ENCODE data around the gene HELZ.
"Not testable (repeated sequence)": the region's sequence is repeated elsewhere in the genome, so short reads cannot be mapped to it uniquely, and the experiment has no call there.

The HELZ gene

DNA sequence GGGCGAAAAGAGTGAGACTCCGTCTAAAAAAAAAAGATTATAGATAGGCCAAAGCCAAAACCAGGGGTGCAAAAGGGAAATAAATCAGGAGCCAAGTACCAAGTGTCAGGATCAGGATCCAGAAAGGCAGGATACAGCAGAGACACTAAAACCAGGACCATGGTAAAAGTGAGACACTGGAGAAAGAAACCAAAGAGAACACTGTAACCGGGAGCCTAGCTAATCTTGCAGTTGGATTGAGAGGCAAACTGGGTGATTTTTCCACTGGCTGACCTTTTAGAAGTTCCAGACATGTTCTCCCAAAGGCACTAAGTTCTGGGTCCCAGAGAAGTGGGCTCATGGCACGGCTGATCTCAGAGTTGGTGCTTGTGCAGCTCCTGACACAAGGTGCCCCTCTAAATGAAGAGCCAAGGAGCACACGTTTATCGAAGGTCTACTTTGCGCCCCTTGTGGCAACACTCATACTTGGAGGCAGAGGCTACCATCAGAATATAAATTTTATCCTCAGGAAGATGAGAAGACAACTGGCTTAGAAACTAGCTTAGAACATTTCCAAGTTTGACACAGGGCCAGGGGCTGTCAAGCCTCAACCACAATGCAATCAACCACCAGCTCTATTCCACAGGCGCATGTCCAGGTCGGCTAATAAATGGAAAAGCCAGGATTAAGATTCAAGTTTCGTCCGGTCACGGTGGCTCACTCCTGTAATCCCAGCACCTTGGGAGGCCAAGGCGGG lies 27.5 kb upstream of the HELZ start:
- Histone ChIP-seq H4K8ac (ENCODE audit: low read depth, low read length) (no peak overlapping the region), H3K36me3 (ENCODE audit: control insufficient read depth in 1 of 2, insufficient read depth in 2 of 2, low read length in 2 of 2) (no peaks in the 10 kb centered on the region), H3K79me1 (ENCODE audit: low read length) (no peaks in the 10 kb centered on the region), H3K27ac (ENCODE audit: low read depth, low read length) (no peak overlapping the region), H3K4me1 (ENCODE audit: control insufficient read depth in 1 of 2, insufficient read depth in 2 of 2, low read length in 2 of 2) (no peaks in the 10 kb centered on the region), H4K91ac (ENCODE audit: low read depth, low read length) (no peak overlapping the region), H2AK5ac (ENCODE audit: low read length) (no peak overlapping the region), H3K4me3 (ENCODE audit: low read depth, low read length) (no peak overlapping the region), H3K9ac (ENCODE audit: low read length) (no peak overlapping the region), H2BK120ac (ENCODE audit: insufficient read depth, low read length, poor library complexity) (no peak overlapping the region), H4K12ac (ENCODE audit: low read depth, low read length) (no peak overlapping the region), H3K4me2 (ENCODE audit: low read length) (no peak overlapping the region), H2BK12ac (ENCODE audit: low read length) (no peak overlapping the region), H3K23ac (ENCODE audit: low read length) (no peak overlapping the region), H3K9me3 (ENCODE audit: insufficient read depth, low read depth, low read length) (no peaks in the 10 kb centered on the region), H2AFZ (ENCODE audit: insufficient read depth, low read length, poor library complexity) (no peak overlapping the region), H3K14ac (ENCODE audit: low read length) (no peak overlapping the region), H2BK5ac (ENCODE audit: low read depth, low read length, poor library complexity) (no peak overlapping the region), H3K4ac (ENCODE audit: low read depth, low read length) (no peak overlapping the region), H3K18ac (ENCODE audit: low read length) (no peak overlapping the region), H3K27me3 (ENCODE audit: insufficient read depth, low read length) (no peaks in the 10 kb centered on the region), H3K79me2 (ENCODE audit: control insufficient read depth, insufficient read depth, low read length, poor library complexity) (no peaks in the 10 kb centered on the region)
- no CpG with 5 or more reads among the region's 13 CpGs for WGBS (ENCODE audit: extremely low coverage, insufficient coverage, insufficient read length)
- no peak for DNase-seq

DNA sequence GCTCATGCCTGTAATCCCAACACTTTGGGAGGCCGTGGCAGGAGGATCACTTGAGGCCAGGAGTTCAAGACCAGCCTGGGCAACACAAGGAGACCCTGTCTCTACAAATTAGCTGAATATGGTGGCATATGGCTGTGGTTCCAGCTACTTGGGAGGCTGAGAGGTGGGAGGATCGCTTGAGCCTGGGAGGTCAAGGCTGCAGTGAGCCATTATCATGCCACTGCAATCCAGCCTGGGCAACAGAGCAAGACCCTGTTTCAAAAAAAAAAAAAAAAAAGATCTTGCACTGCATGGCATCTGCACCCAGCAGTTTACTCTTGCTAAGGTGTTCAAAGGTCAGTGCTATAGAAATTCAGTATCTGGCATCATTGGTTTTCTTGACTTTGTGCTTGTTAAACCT lies 26.2 kb upstream of the HELZ start:
- H3K79me2 ChIP-seq (ENCODE audit: control insufficient read depth, insufficient read depth, low read length, poor library complexity); H3K23ac ChIP-seq (ENCODE audit: low read length); H3K18ac ChIP-seq (ENCODE audit: low read length); H3K4me1 ChIP-seq (ENCODE audit: control insufficient read depth in 1 of 2, insufficient read depth in 2 of 2, low read length in 2 of 2); H2BK12ac ChIP-seq (ENCODE audit: low read length); DNase-seq; H2AFZ ChIP-seq (ENCODE audit: insufficient read depth, low read length, poor library complexity); H4K8ac ChIP-seq (ENCODE audit: low read depth, low read length); H3K27me3 ChIP-seq (ENCODE audit: insufficient read depth, low read length); H3K36me3 ChIP-seq (ENCODE audit: control insufficient read depth in 1 of 2, insufficient read depth in 2 of 2, low read length in 2 of 2); H2AK5ac ChIP-seq (ENCODE audit: low read length); H2BK120ac ChIP-seq (ENCODE audit: insufficient read depth, low read length, poor library complexity); H3K9me3 ChIP-seq (ENCODE audit: insufficient read depth, low read depth, low read length); H2BK5ac ChIP-seq (ENCODE audit: low read depth, low read length, poor library complexity); H3K9ac ChIP-seq (ENCODE audit: low read length); H3K4me2 ChIP-seq (ENCODE audit: low read length); H3K4ac ChIP-seq (ENCODE audit: low read depth, low read length); H3K14ac ChIP-seq (ENCODE audit: low read length); H3K79me1 ChIP-seq (ENCODE audit: low read length); H4K12ac ChIP-seq (ENCODE audit: low read depth, low read length); H4K91ac ChIP-seq (ENCODE audit: low read depth, low read length); H3K27ac ChIP-seq (ENCODE audit: low read depth, low read length); H3K4me3 ChIP-seq (ENCODE audit: low read depth, low read length): not testable (repeated sequence)
- WGBS (ENCODE audit: extremely low coverage, insufficient coverage, insufficient read length): no CpG with 5 or more reads among the region's 2 CpGs

DNA sequence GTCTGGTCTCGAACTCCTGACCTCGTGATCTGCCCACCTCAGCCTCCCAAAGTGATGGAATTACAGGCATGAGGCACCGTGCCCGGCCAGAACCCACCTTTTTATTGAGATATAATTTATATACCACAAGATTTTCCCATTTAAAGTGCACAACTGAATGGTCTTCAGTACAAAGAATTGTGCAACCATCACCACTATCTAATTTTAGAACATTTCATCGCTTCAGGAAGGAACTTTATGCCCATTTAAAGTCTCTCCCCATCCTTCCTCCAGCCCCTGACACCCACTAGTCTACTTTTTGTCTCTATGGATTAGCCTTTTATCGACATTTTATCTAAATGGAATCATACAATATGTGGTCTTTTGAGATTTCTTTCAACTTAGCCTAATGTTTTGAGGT lies 25.4 kb upstream of the HELZ start:
- Histone ChIP-seq H3K9me3 (ENCODE audit: insufficient read depth, low read depth, low read length) (no peaks in the 10 kb centered on the region), H4K8ac (ENCODE audit: low read depth, low read length) (no peak overlapping the region), H2BK5ac (ENCODE audit: low read depth, low read length, poor library complexity) (no peak overlapping the region), H3K14ac (ENCODE audit: low read length) (no peak overlapping the region), H3K18ac (ENCODE audit: low read length) (no peak overlapping the region), H3K79me1 (ENCODE audit: low read length) (no peaks in the 10 kb centered on the region), H3K36me3 (ENCODE audit: control insufficient read depth in 1 of 2, insufficient read depth in 2 of 2, low read length in 2 of 2) (no peaks in the 10 kb centered on the region), H3K27ac (ENCODE audit: low read depth, low read length) (no peak overlapping the region), H3K23ac (ENCODE audit: low read length) (no peak overlapping the region), H3K4me3 (ENCODE audit: low read depth, low read length) (no peak overlapping the region), H3K4me1 (ENCODE audit: control insufficient read depth in 1 of 2, insufficient read depth in 2 of 2, low read length in 2 of 2) (no peaks in the 10 kb centered on the region), H2BK120ac (ENCODE audit: insufficient read depth, low read length, poor library complexity) (no peak overlapping the region), H2AFZ (ENCODE audit: insufficient read depth, low read length, poor library complexity) (no peak overlapping the region), H4K91ac (ENCODE audit: low read depth, low read length) (no peak overlapping the region), H3K79me2 (ENCODE audit: control insufficient read depth, insufficient read depth, low read length, poor library complexity) (no peaks in the 10 kb centered on the region), H2BK12ac (ENCODE audit: low read length) (no peak overlapping the region), H3K27me3 (ENCODE audit: insufficient read depth, low read length) (no peaks in the 10 kb centered on the region), H3K4ac (ENCODE audit: low read depth, low read length) (no peak overlapping the region), H4K12ac (ENCODE audit: low read depth, low read length) (no peak overlapping the region), H3K4me2 (ENCODE audit: low read length) (no peak overlapping the region), H2AK5ac (ENCODE audit: low read length) (no peak overlapping the region), H3K9ac (ENCODE audit: low read length) (no peak overlapping the region)
- no peak for DNase-seq
- no CpG with 5 or more reads among the region's 6 CpGs for WGBS (ENCODE audit: extremely low coverage, insufficient coverage, insufficient read length)

DNA sequence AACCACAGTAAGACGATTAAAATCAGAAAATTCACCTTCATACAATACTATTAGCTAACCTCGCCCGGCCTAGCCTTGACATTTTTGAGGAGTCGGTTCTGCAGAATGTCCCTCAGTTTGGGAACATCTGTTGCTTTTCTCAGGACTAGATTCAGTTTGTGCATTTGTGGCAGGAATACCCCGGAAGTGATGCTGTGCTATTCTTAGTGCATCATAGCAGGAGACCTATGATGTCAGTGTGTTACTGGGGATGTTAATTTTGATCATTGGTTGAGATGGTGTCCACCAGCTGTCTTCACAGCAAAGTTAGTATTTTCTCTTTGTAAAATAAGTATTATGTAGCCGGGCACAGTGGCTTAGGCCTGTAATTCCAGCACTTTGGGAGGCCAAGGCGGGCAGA lies 21.5 kb upstream of the HELZ start:
- no peak overlapping the region for H3K27ac ChIP-seq (ENCODE audit: low read depth, low read length)
- H3K9me3 ChIP-seq (ENCODE audit: insufficient read depth, low read depth, low read length): no peaks in the 10 kb centered on the region
- no peak overlapping the region for H2BK12ac ChIP-seq (ENCODE audit: low read length)
- H3K4ac ChIP-seq (ENCODE audit: low read depth, low read length): no peak overlapping the region
- no peak overlapping the region for H2BK120ac ChIP-seq (ENCODE audit: insufficient read depth, low read length, poor library complexity)
- no peak overlapping the region for H3K23ac ChIP-seq (ENCODE audit: low read length)
- H2AK5ac ChIP-seq (ENCODE audit: low read length): no peak overlapping the region
- H3K4me1 ChIP-seq (ENCODE audit: control insufficient read depth in 1 of 2, insufficient read depth in 2 of 2, low read length in 2 of 2): no peaks in the 10 kb centered on the region
- H4K91ac ChIP-seq (ENCODE audit: low read depth, low read length): no peak overlapping the region
- no peak overlapping the region for H2BK5ac ChIP-seq (ENCODE audit: low read depth, low read length, poor library complexity)
- no peaks in the 10 kb centered on the region for H3K27me3 ChIP-seq (ENCODE audit: insufficient read depth, low read length)
- no peak overlapping the region for H3K18ac ChIP-seq (ENCODE audit: low read length)
- H3K79me2 ChIP-seq (ENCODE audit: control insufficient read depth, insufficient read depth, low read length, poor library complexity): no peaks in the 10 kb centered on the region
- no peaks in the 10 kb centered on the region for H3K79me1 ChIP-seq (ENCODE audit: low read length)
- no peak overlapping the region for H3K9ac ChIP-seq (ENCODE audit: low read length)
- no peak overlapping the region for H4K12ac ChIP-seq (ENCODE audit: low read depth, low read length)
- WGBS (ENCODE audit: extremely low coverage, insufficient coverage, insufficient read length): no CpG with 5 or more reads among the region's 7 CpGs
- no peak overlapping the region for H4K8ac ChIP-seq (ENCODE audit: low read depth, low read length)
- no peak overlapping the region for H3K4me2 ChIP-seq (ENCODE audit: low read length)
- no peak overlapping the region for H3K4me3 ChIP-seq (ENCODE audit: low read depth, low read length)
- H2AFZ ChIP-seq (ENCODE audit: insufficient read depth, low read length, poor library complexity): no peak overlapping the region
- H3K36me3 ChIP-seq (ENCODE audit: control insufficient read depth in 1 of 2, insufficient read depth in 2 of 2, low read length in 2 of 2): no peaks in the 10 kb centered on the region
- DNase-seq: no peak
- H3K14ac ChIP-seq (ENCODE audit: low read length): no peak overlapping the region
